Right lobe of liver (tissue), 6 donors: ENCODE results near the gene UTRN. TPM values are rescaled to one million over a fixed set of nuclear protein-coding genes. Genes with fewer than 3 reads are reported as not detected.

Experiments
- ATAC-seq, 4 donors: fragments of 200-7000 bp; cut with Tn5 transposase; one replicate each; pipeline ENCODE4 v1.9.1; 2020; ENCODE audit warnings: mild to moderate bottlenecking in 4 of 4, moderate library complexity in 4 of 4
- DNase-seq, 3 donors: peaks; one replicate each; pipeline ENCODE4 v3.0.0-alpha.2; 2020
- H3K27ac ChIP-seq, 3 donors: fragments of 200-600 bp; one replicate each; pipeline ENCODE4 v1.8.0; 2022
- H3K27me3 ChIP-seq, 2 donors: fragments of 200-600 bp; one replicate each; pipeline ENCODE4 v1.8.0; 2022
- H3K36me3 ChIP-seq, 4 donors: fragments of 200-600 bp; sonication (generic) in 1 of 4; one replicate each; pipeline versions ENCODE4 v1.5.1 to v1.8.0; 2017 to 2022; ENCODE audit warnings: control low read depth in 1 of 4
- H3K4me1 ChIP-seq, 4 donors: fragments of 200-600 bp; sonication (generic) in 1 of 4; one replicate each; pipeline versions ENCODE4 v1.5.1 to v1.8.0; 2017 to 2022; ENCODE audit warnings: control low read depth in 1 of 4
- H3K4me3 ChIP-seq, 3 donors: fragments of 200-600 bp; one replicate each; pipeline ENCODE4 v1.8.0; 2022
- H3K9me3 ChIP-seq, 4 donors: fragments of 200-600 bp; sonication (generic) in 1 of 4; one replicate each; pipeline versions ENCODE4 v1.5.1 to v1.8.0; 2017 to 2022; ENCODE audit warnings: control low read depth in 1 of 4
- POLR2A ChIP-seq: fragments of 450-650 bp; IDR thresholded peaks from one replicate; pipeline ENCODE4 v1.6.1; 2017; ENCODE audit warnings: antibody characterized with exemption, mild to moderate bottlenecking
- WGBS: methylation state at CpG from one replicate; pipeline ENCODE4 v1.1.6; 2018; ENCODE audit warnings: low coverage, low lambda C conversion rate; ENCODE audit not compliant: insufficient coverage; ENCODE audit errors: missing lambda C conversion rate; 5-methylcytosine and 5-hydroxymethylcytosine counted together
- intact Hi-C, 2 donors: fragments of 100-400 bp; cut with DNase I; formaldehyde crosslinking; loops; one replicate each; pipeline versions ENCODE4 v1.11.2 to v1.14.1; 2022
- long read RNA-seq: library from polyadenylated mRNA; unstranded; transcript quantifications from one replicate; pipeline ENCODE4 v2.0.0, GENCODE V29; 2019
- total RNA-seq, 6 experiments: library from RNA; depleted of rRNA in 2 of 6; stranded (reverse); fragments of >200 nt in 2 of 6; fragmentation: NEBNext Ultra II Directional in 3 of 6; extraction: Animal tissue kit (Norgen Biotek cat#: 25700) in 3 of 6; gene quantifications; one replicate each; pipeline versions ENCODE4 v1.1.0 to v1.2.4, GENCODE V29; 2016 to 2023
- TF ChIP-seq, protein P1 (sequence below), 4 donors: fragments of 200-600 bp in 3 of 4; fragments of 450-650 bp in 1 of 4; IDR thresholded peaks; one replicate each; pipeline versions ENCODE4 v1.5.1 to v1.8.0; 2016 to 2022; ENCODE audit warnings: antibody characterized with exemption in 4 of 4, mild to moderate bottlenecking in 2 of 4
- donor health status: DM: no; HTN: yes; CAD: no.
- donor health status: DM: no; HTN: no; CAD: no.
- donor health status: DM: no; HTN: no; CAD: no.
- donor health status: DM: no; HTN: yes; CAD: no.
- donor health status: DM: no; HTN: yes; CAD: no.

Gene UTRN
- total RNA-seq, result 10 to 100 TPM; 27.7 to 66.5 (median 40.8) TPM
- long read RNA-seq, partial matches to known transcripts, result 6 of 12 reads
- long read RNA-seq, other reads (novel, unspliced or antisense), result 6 of 12 reads

GRCh38 chr6:144284783-144285547, at the start of gene UTRN:
TSS of gene UTRN (plus strand) at chr6:144285335. CDS start at chr6:144291829, 6,494 bp downstream.
- ATAC-seq (peak; percentile 54 to 81 (median 76)), DNase-seq (peak; percentile 84 to 87 (median 85))
- peaks cover 0 to 17% (median 5%) of the 10 kb centered on the region in 4 donors for H3K4me1 ChIP-seq
- peak within 1 kb of the TSS; percentile 80 to 94 (median 89) for H3K4me3 ChIP-seq
- H3K27ac ChIP-seq, result peak within 1 kb of the TSS; percentile 92 to 96 (median 96)
- TF ChIP-seq, protein P1, sequence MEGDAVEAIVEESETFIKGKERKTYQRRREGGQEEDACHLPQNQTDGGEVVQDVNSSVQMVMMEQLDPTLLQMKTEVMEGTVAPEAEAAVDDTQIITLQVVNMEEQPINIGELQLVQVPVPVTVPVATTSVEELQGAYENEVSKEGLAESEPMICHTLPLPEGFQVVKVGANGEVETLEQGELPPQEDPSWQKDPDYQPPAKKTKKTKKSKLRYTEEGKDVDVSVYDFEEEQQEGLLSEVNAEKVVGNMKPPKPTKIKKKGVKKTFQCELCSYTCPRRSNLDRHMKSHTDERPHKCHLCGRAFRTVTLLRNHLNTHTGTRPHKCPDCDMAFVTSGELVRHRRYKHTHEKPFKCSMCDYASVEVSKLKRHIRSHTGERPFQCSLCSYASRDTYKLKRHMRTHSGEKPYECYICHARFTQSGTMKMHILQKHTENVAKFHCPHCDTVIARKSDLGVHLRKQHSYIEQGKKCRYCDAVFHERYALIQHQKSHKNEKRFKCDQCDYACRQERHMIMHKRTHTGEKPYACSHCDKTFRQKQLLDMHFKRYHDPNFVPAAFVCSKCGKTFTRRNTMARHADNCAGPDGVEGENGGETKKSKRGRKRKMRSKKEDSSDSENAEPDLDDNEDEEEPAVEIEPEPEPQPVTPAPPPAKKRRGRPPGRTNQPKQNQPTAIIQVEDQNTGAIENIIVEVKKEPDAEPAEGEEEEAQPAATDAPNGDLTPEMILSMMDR (IDR thresholded peaks at IDR 0.05), result no peak
- peak; percentile 41 for TF ChIP-seq POLR2A
- H3K36me3 ChIP-seq, result no peaks in the 10 kb centered on the region
- H3K27me3 ChIP-seq, result no peaks in the 10 kb centered on the region
- intact Hi-C loops, result no loop called here
- no peaks in the 10 kb centered on the region for H3K9me3 ChIP-seq
- 0% methylated on average over 15 of the region's 84 CpGs for WGBS

DNA sequence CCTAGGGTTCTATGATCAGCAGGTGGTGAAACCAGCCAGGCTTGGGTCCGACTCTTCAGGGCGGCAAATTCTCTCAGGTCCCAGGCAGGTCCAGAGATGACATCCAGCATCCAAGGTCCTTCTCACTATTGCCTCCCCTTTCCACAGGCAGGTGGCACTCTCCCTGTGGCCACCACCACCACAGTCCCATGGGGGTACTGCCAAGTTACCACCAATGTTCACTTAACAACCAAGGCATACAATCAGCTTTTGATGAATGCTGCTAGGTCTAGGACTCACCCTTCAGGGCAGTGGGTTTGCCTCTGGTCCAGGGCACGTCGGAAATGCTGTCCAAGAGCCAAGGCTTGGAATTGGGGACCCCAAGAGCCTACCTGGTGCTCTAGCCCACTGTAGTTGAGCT, 40.4 kb upstream of the UTRN start:
- no peaks in the 10 kb centered on the region for H3K9me3 ChIP-seq
- H3K27me3 ChIP-seq, result no peaks in the 10 kb centered on the region
- intact Hi-C loops, result no loop called here
- ATAC-seq, result peak in 3 of 4 donors; percentile 30 to 40 (median 36)
- H3K36me3 ChIP-seq, result no peaks in the 10 kb centered on the region
- DNase-seq, result no peak
- no peaks in the 10 kb centered on the region for H3K4me1 ChIP-seq
- WGBS, result no CpG with 5 or more reads among the region's 4 CpGs
- H3K27ac ChIP-seq, result no peak overlapping the region
- TF ChIP-seq, protein P1 (IDR thresholded peaks at IDR 0.05), result peak in 1 of 4 donors; percentile 14
- no peak for TF ChIP-seq POLR2A
- no peak overlapping the region for H3K4me3 ChIP-seq

DNA sequence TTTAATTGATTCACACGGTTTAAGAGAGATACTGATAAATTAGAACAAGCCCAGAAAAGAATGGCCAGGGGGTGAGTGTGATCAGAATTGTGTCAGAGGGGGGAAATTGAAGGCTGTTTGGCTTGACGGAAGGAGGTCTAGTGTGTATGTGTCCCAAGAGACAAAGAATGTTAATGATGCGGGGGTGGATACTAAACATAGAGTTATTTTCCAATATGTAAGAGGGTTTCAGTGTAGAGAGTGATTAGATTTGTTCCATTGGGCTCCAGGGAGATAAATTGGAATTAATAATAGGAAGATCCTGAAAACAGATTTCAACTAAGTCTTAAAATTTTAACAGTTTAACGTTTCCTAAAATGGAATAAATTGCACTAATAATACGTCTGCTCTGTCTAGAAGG, 38.1 kb upstream of the UTRN start:
- 70% methylated on average over 5 of the region's 5 CpGs for WGBS
- Histone ChIP-seq H3K4me1 (no peaks in the 10 kb centered on the region), H3K36me3 (no peaks in the 10 kb centered on the region), H3K9me3 (no peaks in the 10 kb centered on the region), H3K4me3 (no peak overlapping the region), H3K27ac (no peak overlapping the region), H3K27me3 (no peaks in the 10 kb centered on the region)
- TF ChIP-seq POLR2A, result no peak
- TF ChIP-seq, protein P1 (IDR thresholded peaks at IDR 0.05), result no peak
- ATAC-seq, result no peak
- DNase-seq, result no peak
- intact Hi-C loops, result no loop called here

DNA sequence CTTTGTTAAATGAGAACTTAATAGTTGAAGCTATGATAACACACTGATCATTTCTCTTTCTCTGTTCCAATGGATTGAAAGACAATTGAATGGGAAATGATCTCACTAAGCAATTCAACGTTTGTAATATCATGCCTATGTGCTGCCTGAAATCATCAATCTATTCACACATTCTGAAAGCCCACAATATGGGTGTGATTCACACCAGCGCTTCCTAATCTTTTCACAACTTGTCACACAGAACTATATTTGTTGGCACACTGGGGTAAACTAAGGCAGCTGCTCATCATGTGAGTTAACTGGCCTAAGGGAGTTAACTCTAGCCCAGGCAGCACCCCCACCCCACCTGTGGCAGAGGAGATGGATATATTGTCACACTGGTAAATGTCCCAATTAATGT, 37.1 kb upstream of the UTRN start:
- DNase-seq (no peak), ATAC-seq (no peak)
- Histone ChIP-seq H3K9me3 (no peaks in the 10 kb centered on the region), H3K36me3 (no peaks in the 10 kb centered on the region), H3K4me3 (no peak overlapping the region), H3K27me3 (no peaks in the 10 kb centered on the region), H3K4me1 (no peaks in the 10 kb centered on the region), H3K27ac (no peak overlapping the region)
- WGBS, result 63% methylated on average over 2 of the region's 2 CpGs
- TF ChIP-seq, protein P1 (IDR thresholded peaks at IDR 0.05), result no peak
- no peak for TF ChIP-seq POLR2A
- intact Hi-C loops, result no loop called here
